Ishikawa (cell line): Measurements from ENCODE around the gene WIPI1.

Experiments used
- CEBPB ChIP-seq: IDR thresholded peaks from 2 replicates; pipeline ENCODE4 v1.6.1; 2012
- CREB1 ChIP-seq: IDR thresholded peaks from 2 replicates; pipeline ENCODE4 v1.6.1; 2012; ENCODE audit warnings: low read depth
- EGR1 ChIP-seq: IDR thresholded peaks from 2 replicates; pipeline ENCODE4 v1.6.1; 2012
- EP300 ChIP-seq: IDR thresholded peaks from 2 replicates; pipeline ENCODE4 v1.6.1; 2012; ENCODE audit warnings: borderline replicate concordance
- FOXM1 ChIP-seq: IDR thresholded peaks from 2 replicates; pipeline ENCODE4 v1.6.1; 2012; ENCODE audit warnings: low read depth, borderline replicate concordance
- NFIC ChIP-seq: IDR thresholded peaks from 2 replicates; pipeline ENCODE4 v1.6.1; 2012
- RAD21 ChIP-seq: IDR thresholded peaks from 2 replicates; pipeline ENCODE4 v1.6.1; 2012; ENCODE audit warnings: low read depth
- TAF1 ChIP-seq: IDR thresholded peaks from 2 replicates; pipeline ENCODE4 v1.6.1; 2012; ENCODE audit warnings: low read depth, mild to moderate bottlenecking
- TCF12 ChIP-seq: IDR thresholded peaks from 2 replicates; pipeline ENCODE4 v1.6.1; 2012; ENCODE audit warnings: low read depth
- YY1 ChIP-seq: IDR thresholded peaks from 2 replicates; pipeline ENCODE4 v1.6.1; 2012; ENCODE audit warnings: low read depth
- ZBTB7A ChIP-seq: IDR thresholded peaks from 2 replicates; pipeline ENCODE4 v1.6.1; 2012; ENCODE audit warnings: low read depth
- TF ChIP-seq, protein P1 (sequence below): IDR thresholded peaks from 2 replicates; pipeline ENCODE4 v1.6.1; 2012; ENCODE audit warnings: low read depth, mild to moderate bottlenecking
- TF ChIP-seq, protein P2 (sequence below): IDR thresholded peaks from 2 replicates; pipeline ENCODE4 v1.6.1; 2012
- TF ChIP-seq, protein P3 (sequence below): IDR thresholded peaks from 2 replicates; pipeline ENCODE4 v1.6.1; 2012

The WIPI1 gene, protein sequence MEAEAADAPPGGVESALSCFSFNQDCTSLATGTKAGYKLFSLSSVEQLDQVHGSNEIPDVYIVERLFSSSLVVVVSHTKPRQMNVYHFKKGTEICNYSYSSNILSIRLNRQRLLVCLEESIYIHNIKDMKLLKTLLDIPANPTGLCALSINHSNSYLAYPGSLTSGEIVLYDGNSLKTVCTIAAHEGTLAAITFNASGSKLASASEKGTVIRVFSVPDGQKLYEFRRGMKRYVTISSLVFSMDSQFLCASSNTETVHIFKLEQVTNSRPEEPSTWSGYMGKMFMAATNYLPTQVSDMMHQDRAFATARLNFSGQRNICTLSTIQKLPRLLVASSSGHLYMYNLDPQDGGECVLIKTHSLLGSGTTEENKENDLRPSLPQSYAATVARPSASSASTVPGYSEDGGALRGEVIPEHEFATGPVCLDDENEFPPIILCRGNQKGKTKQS

DNA sequence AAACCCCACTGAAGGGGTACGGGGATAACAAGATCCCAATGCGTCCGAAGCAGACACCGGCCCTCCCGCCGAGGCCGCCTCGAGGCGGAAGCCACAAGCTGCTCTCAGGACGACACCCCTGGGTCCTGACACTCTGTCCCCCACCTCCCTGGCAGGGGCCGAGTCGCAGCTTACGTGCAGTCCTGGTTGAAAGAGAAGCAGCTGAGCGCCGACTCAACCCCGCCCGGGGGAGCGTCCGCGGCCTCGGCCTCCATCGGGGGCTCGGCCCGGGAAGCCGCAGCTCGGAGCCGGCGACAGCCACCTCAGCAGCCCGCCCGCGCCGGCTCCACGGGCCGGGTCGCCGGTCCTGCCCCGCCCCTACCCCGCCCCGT, at the start of gene WIPI1:
TSS of gene WIPI1 (minus strand) at position 329 of the 371 bp plus-strand sequence. CDS start at position 254, 75 bp downstream.
- TF ChIP-seq RAD21 = no peak
- TF ChIP-seq NFIC = no peak
- TF ChIP-seq TAF1 = no peak
- no peak for TF ChIP-seq TCF12
- TF ChIP-seq CEBPB = no peak
- TF ChIP-seq YY1 = no peak
- no peak for TF ChIP-seq FOXM1

DNA sequence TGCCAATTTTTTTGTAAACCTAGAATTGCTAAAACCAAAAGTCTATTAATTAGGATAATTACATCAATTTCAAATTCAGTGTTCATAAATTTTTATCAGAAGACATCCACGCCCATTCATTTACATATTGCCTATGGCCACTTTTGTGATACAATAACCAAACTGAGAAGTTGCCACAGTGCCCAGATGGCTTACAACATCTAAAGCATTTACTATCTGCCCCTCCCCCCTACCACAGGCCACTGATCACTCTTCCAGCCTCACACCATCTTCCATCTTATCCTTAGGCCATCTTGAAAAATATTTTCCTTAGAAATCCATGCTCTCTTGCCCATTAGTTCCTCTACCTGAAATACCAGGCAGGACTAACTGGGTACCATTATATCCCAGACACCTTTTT, 48.7 kb upstream of the WIPI1 start:
- TF ChIP-seq YY1 (no peak), TCF12 (no peak), RAD21 (no peak), FOXM1 (no peak)
- TF ChIP-seq, protein P1, sequence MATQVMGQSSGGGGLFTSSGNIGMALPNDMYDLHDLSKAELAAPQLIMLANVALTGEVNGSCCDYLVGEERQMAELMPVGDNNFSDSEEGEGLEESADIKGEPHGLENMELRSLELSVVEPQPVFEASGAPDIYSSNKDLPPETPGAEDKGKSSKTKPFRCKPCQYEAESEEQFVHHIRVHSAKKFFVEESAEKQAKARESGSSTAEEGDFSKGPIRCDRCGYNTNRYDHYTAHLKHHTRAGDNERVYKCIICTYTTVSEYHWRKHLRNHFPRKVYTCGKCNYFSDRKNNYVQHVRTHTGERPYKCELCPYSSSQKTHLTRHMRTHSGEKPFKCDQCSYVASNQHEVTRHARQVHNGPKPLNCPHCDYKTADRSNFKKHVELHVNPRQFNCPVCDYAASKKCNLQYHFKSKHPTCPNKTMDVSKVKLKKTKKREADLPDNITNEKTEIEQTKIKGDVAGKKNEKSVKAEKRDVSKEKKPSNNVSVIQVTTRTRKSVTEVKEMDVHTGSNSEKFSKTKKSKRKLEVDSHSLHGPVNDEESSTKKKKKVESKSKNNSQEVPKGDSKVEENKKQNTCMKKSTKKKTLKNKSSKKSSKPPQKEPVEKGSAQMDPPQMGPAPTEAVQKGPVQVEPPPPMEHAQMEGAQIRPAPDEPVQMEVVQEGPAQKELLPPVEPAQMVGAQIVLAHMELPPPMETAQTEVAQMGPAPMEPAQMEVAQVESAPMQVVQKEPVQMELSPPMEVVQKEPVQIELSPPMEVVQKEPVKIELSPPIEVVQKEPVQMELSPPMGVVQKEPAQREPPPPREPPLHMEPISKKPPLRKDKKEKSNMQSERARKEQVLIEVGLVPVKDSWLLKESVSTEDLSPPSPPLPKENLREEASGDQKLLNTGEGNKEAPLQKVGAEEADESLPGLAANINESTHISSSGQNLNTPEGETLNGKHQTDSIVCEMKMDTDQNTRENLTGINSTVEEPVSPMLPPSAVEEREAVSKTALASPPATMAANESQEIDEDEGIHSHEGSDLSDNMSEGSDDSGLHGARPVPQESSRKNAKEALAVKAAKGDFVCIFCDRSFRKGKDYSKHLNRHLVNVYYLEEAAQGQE = no peak

DNA sequence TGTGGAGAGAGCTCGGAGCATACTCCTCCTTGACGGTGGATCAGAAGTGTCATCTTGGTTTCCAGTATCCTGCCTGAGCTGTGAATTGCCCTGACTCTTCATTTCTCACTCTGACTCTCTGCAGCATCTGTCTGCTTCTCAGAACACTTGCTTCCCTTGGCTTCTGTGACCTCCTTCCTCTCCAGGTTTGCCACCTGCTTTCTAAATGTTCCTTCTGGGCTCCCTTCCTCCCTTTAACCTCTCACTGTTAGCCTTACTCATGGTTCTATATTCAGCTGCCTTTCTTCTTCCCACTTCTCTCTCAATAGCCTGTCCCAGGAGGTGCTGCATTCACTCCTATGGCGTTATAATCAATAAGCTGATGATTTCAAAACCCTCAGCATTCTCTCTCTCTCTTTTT, 43.8 kb upstream of the WIPI1 start:
- TF ChIP-seq, protein P2, sequence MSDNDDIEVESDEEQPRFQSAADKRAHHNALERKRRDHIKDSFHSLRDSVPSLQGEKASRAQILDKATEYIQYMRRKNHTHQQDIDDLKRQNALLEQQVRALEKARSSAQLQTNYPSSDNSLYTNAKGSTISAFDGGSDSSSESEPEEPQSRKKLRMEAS = no peak
- TF ChIP-seq FOXM1 = no peak
- TF ChIP-seq EP300 = no peak
- no peak for TF ChIP-seq ZBTB7A
- TF ChIP-seq, protein P1 = no peak
- no peak for TF ChIP-seq YY1
- no peak for TF ChIP-seq TAF1
- TF ChIP-seq TCF12 = no peak
- no peak for TF ChIP-seq NFIC
- TF ChIP-seq RAD21 = no peak
- TF ChIP-seq CREB1 = no peak
- no peak for TF ChIP-seq EGR1
- TF ChIP-seq, protein P3, sequence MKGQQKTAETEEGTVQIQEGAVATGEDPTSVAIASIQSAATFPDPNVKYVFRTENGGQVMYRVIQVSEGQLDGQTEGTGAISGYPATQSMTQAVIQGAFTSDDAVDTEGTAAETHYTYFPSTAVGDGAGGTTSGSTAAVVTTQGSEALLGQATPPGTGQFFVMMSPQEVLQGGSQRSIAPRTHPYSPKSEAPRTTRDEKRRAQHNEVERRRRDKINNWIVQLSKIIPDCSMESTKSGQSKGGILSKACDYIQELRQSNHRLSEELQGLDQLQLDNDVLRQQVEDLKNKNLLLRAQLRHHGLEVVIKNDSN = no peak
- TF ChIP-seq CEBPB = no peak

DNA sequence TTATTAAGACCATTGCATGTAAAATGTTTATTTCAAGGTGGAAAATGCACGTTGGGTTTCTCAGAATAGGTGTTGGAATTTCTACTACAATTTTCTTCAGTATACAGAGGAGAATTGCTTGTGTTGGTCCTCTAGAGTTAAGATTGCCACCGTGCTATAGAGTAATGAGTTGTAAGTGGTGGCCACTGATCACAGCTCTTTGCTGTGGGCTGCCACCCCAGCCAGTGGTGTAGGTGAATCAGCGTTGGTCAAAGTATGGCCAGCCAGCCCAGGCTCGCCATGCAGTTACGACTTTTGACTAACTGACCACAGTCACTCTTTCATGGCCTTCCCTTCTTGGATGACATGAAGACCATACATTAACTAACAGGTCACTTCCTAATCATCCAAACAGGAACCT, 42.3 kb upstream of the WIPI1 start:
- TF ChIP-seq YY1 (no peak), FOXM1 (no peak), CREB1 (no peak), ZBTB7A (no peak), EP300 (no peak), TCF12 (no peak), TAF1 (no peak)
- TF ChIP-seq, protein P1 = no peak
- TF ChIP-seq, protein P2 = no peak
- TF ChIP-seq, protein P3 = no peak
